Activated CD8-positive, alpha-beta T cell treated with anti-CD3 and anti-CD28 coated beads for 36 hours (primary cell): Measurements from ENCODE around the gene THEM4. TPM values are rescaled to one million over a fixed set of nuclear protein-coding genes. Genes with fewer than 3 reads are reported as not detected.

Source experiments
- ATAC-seq: fragments of 200-7000 bp; cut with Tn5 transposase; one replicate; pipeline ENCODE4 v1.10.0; 2021; ENCODE audit warnings: mild to moderate bottlenecking, moderate library complexity
- CTCF ChIA-PET: fragments of 350-600 bp; sonication (Branson Sonifier 250); formaldehyde crosslinking; loops from one replicate; lab custom pipeline; 2021; ENCODE audit warnings: antibody characterized with exemption; lab: Charles Lee
- POLR2A ChIA-PET: fragments of 350-600 bp; sonication (Branson Sonifier 250); formaldehyde crosslinking; loops from one replicate; lab custom pipeline; 2021; ENCODE audit warnings: antibody characterized with exemption; lab: Charles Lee
- DNase-seq: peaks from one replicate; pipeline ENCODE4 v3.0.0-alpha.2; 2020
- H3K27ac Mint-ChIP-seq: one replicate; pipeline ENCODE4 v1.8.0; 2021; ENCODE audit warnings: mild to moderate bottlenecking, mixed read lengths
- H3K27me3 Mint-ChIP-seq: one replicate; pipeline ENCODE4 v1.8.0; 2021; ENCODE audit warnings: mixed read lengths
- H3K36me3 Mint-ChIP-seq: one replicate; pipeline ENCODE4 v1.8.0; 2021; ENCODE audit warnings: low read depth, mixed read lengths
- H3K4me1 Mint-ChIP-seq: one replicate; pipeline ENCODE4 v1.8.0; 2021; ENCODE audit warnings: low read depth, mixed read lengths
- H3K4me3 Mint-ChIP-seq: one replicate; pipeline ENCODE4 v1.8.0; 2021; ENCODE audit warnings: mild to moderate bottlenecking, moderate library complexity, mixed read lengths
- H3K9me3 Mint-ChIP-seq: one replicate; pipeline ENCODE4 v1.8.0; 2021; ENCODE audit warnings: mixed read lengths
- intact Hi-C: fragments of 100-400 bp; cut with micrococcal nuclease; formaldehyde crosslinking; loops from one replicate; pipeline ENCODE4 v1.10.0; 2022
- total RNA-seq, 2 experiments: library from RNA; stranded (reverse); gene quantifications; one replicate each; pipeline ENCODE4 v1.2.3, GENCODE V29; 2021
- TF ChIP-seq, protein P1 (sequence below): fragments of 200-600 bp; IDR thresholded peaks from one replicate; pipeline ENCODE4 v1.8.0; 2022; ENCODE audit warnings: antibody characterized with exemption, mild to moderate bottlenecking

THEM4 gene
- total RNA-seq, 2 experiments from 2014 or later, result 19.9 to 22.0 TPM

DNA sequence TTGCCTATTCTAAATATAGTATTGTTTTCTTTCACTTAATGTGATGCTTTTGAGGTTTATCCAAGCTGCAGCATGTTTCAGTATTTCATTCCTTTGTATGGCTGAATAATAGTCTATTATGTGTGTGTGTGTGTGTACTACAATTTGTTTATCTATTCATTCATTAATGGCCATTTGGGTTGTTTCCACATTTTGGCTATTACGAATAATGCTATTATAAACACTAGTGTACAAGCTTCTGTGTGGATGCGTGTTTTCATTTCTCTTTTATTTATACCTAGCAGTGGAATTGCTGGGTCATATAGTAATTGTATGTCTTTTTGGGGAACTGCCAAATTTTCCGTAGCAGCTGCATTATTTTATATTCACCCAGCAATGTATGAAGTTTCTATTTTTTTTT, 40.8 kb downstream of the THEM4 start:
- DNase-seq (no peak), ATAC-seq (no peak)
- no peaks in the 10 kb centered on the region for H3K9me3 Mint-ChIP-seq
- no peaks in the 10 kb centered on the region for H3K27me3 Mint-ChIP-seq
- CTCF ChIA-PET, result no interaction called here
- POLR2A ChIA-PET, result no interaction called here
- TF ChIP-seq, protein P1, sequence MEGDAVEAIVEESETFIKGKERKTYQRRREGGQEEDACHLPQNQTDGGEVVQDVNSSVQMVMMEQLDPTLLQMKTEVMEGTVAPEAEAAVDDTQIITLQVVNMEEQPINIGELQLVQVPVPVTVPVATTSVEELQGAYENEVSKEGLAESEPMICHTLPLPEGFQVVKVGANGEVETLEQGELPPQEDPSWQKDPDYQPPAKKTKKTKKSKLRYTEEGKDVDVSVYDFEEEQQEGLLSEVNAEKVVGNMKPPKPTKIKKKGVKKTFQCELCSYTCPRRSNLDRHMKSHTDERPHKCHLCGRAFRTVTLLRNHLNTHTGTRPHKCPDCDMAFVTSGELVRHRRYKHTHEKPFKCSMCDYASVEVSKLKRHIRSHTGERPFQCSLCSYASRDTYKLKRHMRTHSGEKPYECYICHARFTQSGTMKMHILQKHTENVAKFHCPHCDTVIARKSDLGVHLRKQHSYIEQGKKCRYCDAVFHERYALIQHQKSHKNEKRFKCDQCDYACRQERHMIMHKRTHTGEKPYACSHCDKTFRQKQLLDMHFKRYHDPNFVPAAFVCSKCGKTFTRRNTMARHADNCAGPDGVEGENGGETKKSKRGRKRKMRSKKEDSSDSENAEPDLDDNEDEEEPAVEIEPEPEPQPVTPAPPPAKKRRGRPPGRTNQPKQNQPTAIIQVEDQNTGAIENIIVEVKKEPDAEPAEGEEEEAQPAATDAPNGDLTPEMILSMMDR, result no peak
- no peaks in the 10 kb centered on the region for H3K36me3 Mint-ChIP-seq
- intact Hi-C loops, result no loop called here
- no peak overlapping the region for H3K4me3 Mint-ChIP-seq
- no peak overlapping the region for H3K27ac Mint-ChIP-seq
- H3K4me1 Mint-ChIP-seq, result peaks cover 9% of the 10 kb centered on the region

DNA sequence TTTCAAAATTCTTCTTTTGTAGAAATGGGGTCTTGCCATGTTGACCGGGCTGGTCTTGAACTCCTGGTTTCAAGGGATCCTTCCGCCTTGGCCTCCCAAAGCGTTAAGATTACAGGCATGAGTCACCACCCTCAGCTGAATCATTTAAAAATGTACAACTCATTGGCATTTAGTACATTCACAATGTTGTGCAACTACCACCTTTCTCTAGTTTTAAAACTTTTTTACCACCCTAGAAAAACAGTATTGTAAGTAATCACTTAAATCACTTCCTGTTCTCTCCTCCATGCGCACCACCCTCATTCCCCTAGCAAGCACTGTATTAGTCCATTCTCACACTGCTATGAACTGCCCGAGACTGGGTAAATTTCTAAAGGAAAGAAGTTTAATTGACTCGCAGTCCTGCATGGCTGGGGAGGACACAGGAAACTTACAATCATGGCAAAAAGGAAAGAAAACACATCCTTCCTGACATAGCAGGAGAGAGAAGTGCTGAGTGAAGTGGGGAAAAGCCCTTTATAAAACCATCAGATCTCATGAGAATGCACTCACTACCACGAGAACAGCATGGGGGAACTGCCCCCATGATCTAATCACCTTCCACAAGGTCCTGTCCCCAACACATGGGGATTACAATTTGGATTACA, 41.4 kb downstream of the THEM4 start:
- CTCF ChIA-PET, result interaction anchor here (0.6 to 0.8 kb wide), 2 partner anchors 14 to 1917 kb away, joined by 3 read pairs; no protein-coding TSS in a partner anchor
- POLR2A ChIA-PET, result no interaction called here
- no peak overlapping the region for H3K4me3 Mint-ChIP-seq
- intact Hi-C loops, result no loop called here
- TF ChIP-seq, protein P1, result no peak
- H3K27me3 Mint-ChIP-seq, result no peaks in the 10 kb centered on the region
- no peaks in the 10 kb centered on the region for H3K36me3 Mint-ChIP-seq
- H3K4me1 Mint-ChIP-seq, result peaks cover 9% of the 10 kb centered on the region
- peak; percentile 53 for ATAC-seq
- H3K9me3 Mint-ChIP-seq, result no peaks in the 10 kb centered on the region
- no peak overlapping the region for H3K27ac Mint-ChIP-seq
- peak; percentile 18 for DNase-seq

DNA sequence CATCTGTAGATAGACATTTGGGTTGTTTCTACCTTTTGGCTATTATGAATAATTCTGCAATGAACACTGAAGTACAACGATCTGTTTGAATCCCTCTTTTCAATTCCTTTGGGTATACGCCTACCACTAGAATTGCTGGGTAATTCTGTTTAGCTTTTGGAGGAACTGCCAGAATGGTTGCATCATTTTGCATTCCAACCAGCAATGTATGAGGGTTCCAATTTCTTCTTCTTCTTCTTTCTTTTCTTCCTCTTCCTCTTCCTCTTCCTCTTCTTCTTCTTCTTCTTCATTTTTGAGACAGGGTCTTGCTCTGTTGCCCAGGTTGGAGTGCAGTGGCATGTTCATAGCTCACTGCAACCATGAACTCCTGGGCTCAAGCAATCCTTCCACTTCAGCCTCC, 42.0 kb downstream of the THEM4 start:
- ATAC-seq, result no peak
- H3K27ac Mint-ChIP-seq, result no peak overlapping the region
- no peak for DNase-seq
- ChIA-PET CTCF (interaction anchor here (0.6 to 0.8 kb wide), 2 partner anchors 14 to 1918 kb away, joined by 3 read pairs; no protein-coding TSS in a partner anchor), POLR2A (no interaction called here)
- TF ChIP-seq, protein P1, result no peak
- intact Hi-C loops, result no loop called here
- H3K4me3 Mint-ChIP-seq, result no peak overlapping the region
- H3K9me3 Mint-ChIP-seq, result no peaks in the 10 kb centered on the region
- no peaks in the 10 kb centered on the region for H3K27me3 Mint-ChIP-seq
- no peaks in the 10 kb centered on the region for H3K36me3 Mint-ChIP-seq
- H3K4me1 Mint-ChIP-seq, result peaks cover 9% of the 10 kb centered on the region

DNA sequence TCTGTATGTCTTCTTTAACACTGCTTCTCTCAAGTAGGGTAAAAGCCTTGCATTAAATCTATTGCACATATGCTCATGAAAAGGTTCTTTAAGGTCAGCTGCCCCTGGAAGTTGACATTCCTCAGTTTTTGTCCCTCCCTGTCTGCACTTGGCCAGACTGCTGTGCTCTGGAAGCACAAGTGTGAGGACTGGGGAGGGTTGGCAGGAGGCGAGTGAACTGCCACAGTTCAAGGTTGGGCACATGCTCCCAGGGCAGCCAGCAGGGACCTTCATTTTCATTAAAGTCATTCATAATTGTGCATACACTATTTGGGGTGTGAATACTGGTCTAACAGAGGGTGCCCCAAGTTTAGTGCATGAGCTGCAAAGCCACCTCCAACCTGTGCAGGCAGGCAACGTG, 44.9 kb downstream of the THEM4 start:
- Mint-ChIP-seq H3K36me3 (no peaks in the 10 kb centered on the region), H3K9me3 (no peaks in the 10 kb centered on the region), H3K4me3 (no peak overlapping the region), H3K27me3 (no peaks in the 10 kb centered on the region), H3K27ac (no peak overlapping the region), H3K4me1 (peaks cover 9% of the 10 kb centered on the region)
- CTCF ChIA-PET, result interaction anchor here (0.9 to 1.2 kb wide), 3 partner anchors 17 to 38 kb away, joined by 3 read pairs; no protein-coding TSS in a partner anchor
- intact Hi-C loops, result no loop called here
- TF ChIP-seq, protein P1, result no peak
- ATAC-seq (no peak), DNase-seq (no peak)
- POLR2A ChIA-PET, result interaction anchor here (0.8 kb wide), 1 partner anchor 12 kb away, joined by 4 read pairs; no protein-coding TSS in a partner anchor

DNA sequence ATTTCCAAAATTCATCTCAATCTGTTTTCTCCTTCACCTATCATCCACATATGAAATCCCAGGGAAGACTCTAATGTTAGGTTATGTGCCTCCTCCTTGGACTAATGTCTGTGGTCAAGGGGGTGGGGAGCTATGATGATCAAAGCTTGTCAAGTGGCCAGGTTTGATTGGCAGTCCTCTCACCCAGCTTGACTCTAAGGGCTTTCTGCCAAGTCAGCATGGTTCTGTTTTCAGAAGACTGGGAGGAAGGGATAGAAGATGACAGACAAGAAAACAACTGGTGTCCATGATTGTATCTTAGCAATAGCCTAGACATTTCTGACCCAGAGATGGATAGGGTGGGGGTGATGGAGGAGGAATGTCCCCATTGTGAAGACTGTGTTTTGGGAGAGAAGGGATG, 46.7 kb downstream of the THEM4 start:
- ATAC-seq, result no peak
- TF ChIP-seq, protein P1, result no peak
- Mint-ChIP-seq H3K27me3 (no peaks in the 10 kb centered on the region), H3K27ac (no peak overlapping the region), H3K4me1 (peaks cover under 1% of the 10 kb centered on the region), H3K4me3 (no peak overlapping the region), H3K9me3 (no peaks in the 10 kb centered on the region), H3K36me3 (no peaks in the 10 kb centered on the region)
- no peak for DNase-seq
- ChIA-PET CTCF (no interaction called here), POLR2A (no interaction called here)
- intact Hi-C loops, result no loop called here
